Inflammatory macrophage treated with lipopolysaccharide for 1 hour (primary cell): Measurements from ENCODE around the gene TRAF3.
A peak's percentile ranks its signal among the peaks of the same experiment; 100 is the strongest.
"Not testable (repeated sequence)": the region's sequence is repeated elsewhere in the genome, so short reads cannot be mapped to it uniquely, and the experiment has no call there.

Experiments used
- DNase-seq, 2 donors: peaks; one replicate each; pipeline ENCODE4 v3.0.0-alpha.2; 2020 to 2022

TRAF3 gene

DNA sequence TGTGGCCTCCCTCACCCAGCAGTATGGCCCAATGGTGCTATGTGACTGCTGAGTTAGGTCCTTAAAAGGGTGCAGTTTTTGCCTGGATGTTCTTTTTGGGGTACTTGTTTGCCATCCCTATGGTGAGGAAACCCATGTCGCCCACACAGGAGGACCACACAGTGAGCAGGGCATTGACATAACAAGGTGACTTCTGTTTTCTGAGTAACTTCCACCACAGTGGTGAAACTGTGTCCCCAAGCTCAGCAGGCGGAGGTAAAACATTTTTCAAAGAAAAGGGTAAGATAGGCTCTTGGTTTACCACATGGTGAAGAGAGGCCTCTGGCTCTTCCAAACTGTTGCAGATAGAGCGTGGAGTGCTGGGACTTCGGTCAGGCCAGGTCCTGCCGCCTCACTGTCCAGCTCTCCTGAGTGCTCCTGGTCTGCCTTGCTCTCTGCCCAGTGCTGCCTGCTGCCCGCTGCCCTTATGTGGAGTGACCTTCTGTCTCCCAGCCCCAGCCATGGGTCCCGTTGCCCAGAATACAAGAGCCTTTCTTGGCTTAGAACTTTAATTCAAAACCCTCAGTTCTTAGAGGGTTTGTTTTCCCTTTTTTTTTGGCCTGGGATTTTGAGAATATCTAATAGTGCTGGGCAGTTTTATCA, 54.0 kb downstream of the TRAF3 start:
- DNase-seq = no peak

DNA sequence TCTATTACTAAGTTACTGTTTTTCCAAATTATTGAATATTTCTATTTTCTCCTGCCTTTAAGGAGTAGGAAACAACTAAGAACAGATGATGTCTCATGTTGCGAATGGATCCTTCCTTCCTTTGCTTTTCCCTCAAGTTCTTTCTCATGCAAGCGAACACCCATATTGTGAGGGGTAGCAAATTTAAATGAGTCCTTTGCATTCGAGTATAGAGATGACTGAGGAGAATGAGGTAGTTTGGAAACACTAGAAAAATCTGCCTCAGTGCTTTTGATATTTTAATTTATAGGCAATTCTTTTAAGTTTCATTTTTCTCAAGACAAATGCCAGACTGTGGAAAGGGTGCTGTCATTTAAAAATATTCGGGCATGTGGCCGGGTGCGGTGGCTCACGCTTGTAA, 56.1 kb downstream of the TRAF3 start:
- DNase-seq = no peak

DNA sequence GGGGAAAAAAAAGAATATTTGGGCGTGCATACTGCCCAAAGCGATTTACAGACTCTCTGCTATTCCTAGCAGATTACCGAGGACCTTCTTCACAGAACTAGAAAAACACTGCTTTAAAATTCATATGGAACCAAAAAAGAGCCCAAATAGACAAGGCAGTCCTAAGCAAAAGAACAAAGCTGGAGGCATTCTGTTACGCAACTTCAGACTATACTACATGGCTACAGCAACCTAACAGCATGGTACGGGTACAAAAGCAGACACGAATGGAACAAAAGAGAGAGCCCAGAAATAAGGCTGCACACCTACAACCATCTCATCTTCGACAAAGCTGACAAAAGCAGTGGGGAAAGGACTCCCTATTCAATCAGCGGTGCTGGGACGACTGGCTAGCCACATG, 56.7 kb downstream of the TRAF3 start:
- no peak for DNase-seq

- DNase-seq = no peak
Observed at GRCh38 chr14:102835959-102836358, 58.7 kb downstream of the TRAF3 start.

- not testable (repeated sequence) for DNase-seq
Observed at GRCh38 chr14:102837120-102837519, 59.9 kb downstream of the TRAF3 start.

DNA sequence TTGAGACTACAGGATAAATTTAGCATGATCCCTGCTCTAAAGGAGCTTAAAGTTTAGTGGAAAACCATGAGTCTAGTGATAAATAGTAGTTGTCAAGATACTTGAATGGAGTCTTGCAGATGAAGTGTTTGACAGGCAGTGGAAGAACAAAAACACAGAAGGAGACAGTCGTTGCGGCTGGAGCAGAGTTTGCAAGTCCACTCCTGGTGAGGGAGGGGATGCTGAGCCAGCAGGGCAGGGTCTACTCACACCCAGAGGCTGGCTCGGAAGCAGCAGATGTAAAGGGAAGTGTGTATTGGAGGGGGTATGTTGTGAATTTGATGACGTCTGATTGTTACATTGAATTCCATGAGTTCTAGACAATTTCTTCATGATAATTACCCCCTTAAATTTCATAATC, 61.3 kb downstream of the TRAF3 start:
- no peak for DNase-seq

GRCh38 chr14:102840115-102840514, 62.9 kb downstream of the TRAF3 start:
- DNase-seq = no peak

DNA sequence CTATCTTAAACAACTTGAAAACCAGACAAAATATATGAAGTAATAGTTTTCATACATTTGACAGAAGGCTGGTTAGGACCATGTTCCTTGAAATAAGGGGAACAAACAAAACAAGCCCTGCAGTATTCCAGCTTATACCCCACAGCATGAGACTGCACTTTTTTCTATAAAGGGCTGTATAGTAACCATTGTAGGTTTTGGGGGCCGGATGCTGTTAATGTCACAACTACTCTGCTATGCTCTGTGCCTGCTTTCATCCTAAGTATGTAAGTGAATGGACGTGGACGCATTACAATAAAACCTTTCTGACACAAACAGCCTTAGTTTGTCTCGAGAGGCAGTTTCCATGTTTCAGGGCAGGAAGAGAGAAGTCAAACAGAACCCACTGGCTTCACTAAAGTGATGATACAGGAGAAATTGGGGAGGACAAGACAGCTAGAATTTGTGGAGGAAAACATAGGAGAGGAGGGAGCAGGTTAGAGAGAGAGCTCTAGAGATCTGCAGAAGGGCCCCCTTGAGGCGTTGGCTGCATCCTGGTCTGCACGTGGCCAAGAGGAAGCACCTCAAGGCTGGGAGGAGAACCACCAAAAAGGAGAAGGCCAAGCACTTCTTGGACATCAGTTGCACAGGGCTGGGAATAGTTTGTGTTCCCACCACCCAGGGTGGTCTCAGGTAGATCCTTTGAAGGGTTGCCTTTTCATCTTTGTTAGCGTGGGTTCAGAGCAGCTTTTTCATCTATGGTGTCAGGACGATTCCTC, 63.7 kb downstream of the TRAF3 start:
- peak; percentile 14 to 18 for DNase-seq

- DNase-seq = no peak
Observed at GRCh38 chr14:102848830-102849525, 71.7 kb downstream of the TRAF3 start.

- peak; percentile 73 for DNase-seq
Observed at GRCh38 chr14:102849526-102850379, 72.5 kb downstream of the TRAF3 start.

DNA sequence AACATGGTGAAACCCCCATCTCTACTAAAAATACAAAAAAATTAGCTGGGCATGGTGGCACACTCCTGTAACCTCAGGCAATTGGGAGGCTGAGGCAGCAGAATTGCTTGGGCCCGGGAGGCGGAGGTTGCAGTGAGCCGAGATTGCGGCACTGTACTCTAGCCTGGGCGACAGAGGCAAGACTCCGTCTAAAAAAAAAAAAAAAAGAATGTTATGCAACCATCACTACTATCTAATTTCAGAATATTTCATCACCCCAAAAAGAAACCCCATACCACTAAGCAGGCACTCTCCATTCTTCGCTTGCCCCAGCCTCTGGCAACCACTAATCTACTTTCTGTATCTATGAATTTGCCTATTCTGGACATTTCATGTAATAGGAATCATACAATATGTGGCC, 76.4 kb downstream of the TRAF3 start:
- DNase-seq = peak; percentile 59 to 67

DNA sequence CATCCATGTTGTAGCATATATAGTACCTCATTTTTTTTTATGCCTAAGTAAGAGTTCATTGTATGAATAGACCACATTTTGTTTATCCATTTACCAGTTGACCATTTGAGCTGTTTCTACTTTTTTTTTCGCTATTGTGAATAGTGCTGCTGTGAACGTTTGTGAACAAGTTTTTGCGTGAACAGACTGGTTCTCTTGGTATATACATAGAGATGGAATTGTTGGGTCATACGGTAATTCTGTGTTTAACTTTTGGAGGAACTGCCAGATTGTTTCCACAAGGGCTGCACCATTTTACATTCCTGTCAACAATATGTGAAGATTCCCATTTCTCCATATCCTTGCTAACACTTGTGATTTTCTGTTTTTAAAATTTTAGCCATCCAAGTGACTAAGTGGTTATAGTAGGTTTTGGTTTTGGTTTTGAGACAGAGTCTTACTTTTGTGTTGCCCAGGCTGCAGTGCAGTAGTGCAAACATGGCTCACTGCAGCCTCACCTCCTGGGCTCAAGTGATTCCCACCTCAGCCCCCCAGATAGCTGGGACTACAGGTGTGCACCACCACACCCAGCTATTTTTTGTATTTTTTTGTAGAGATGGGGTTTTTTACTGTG, 76.9 kb downstream of the TRAF3 start:
- DNase-seq = peak in 1 of 2 donors; percentile 25

DNA sequence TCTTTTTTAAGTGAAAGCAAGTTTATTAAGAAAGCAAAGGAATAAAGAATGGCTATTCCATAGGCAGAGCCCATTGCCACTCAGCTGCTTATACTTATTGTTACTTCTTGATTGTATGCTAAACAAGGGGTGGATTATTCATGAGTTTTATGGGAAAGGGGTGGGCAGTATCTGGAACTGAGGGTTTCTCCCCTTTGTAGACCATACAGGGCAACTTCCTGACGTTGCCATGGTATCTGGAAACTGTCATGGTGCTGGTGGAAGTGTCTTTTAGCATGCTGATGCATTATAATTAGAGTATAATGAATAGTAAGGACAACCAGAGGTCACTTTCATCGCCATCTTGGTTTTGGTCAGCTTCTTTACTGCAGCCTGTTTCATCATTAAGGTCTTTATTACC, 78.9 kb downstream of the TRAF3 start:
- DNase-seq = no peak

- DNase-seq = no peak
Observed at GRCh38 chr14:102857444-102857843, 80.2 kb downstream of the TRAF3 start.

DNA sequence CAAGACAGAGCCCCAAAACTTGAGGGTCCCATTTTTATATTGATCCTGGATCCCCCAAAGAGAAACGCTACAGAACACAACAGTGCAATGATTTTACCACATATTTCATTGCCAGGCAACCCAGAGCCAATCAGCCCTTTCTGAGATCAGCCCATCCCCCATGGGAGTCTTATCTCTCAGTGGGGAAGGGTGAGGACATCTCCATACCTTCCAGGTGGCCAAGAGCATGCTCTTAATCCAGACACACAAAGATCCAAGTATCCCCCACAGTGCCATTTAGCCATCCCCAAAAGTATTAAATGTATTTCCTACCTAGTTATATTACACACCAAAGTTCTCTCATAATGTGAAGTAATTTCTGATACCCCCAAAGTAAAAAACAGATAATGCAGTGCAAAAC, 82.7 kb downstream of the TRAF3 start:
- DNase-seq = no peak

DNA sequence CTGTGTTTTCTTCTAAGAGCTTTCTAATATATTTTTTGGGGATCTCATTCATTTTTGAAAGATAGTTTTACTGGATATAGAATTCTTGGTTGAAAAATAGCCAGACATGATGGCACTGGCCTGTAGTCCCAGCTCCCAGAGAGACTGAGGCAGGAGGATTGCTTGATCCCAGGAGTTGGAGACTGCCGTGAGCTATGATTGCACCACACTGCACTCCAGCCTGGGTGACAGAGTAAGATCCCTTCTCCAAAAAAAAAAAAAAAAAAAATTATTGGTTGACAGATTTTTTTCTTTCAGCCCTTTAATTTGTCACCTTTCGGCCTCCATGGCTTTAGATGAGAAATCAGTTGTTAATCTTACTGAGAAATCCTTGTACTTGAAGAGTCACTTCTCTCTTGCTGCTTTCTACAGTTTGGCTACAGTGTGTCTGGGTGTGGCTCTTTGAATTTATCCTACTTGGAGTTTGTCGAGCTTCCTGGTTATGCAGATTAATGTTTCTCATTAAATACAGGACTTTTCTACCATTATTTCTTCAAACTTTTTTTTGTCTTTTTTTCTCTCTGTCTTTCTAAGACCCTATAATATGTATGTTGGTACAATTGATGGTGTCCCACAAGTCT, 85.0 kb downstream of the TRAF3 start:
- DNase-seq = no peak

- DNase-seq = no peak
Observed at GRCh38 chr14:102863381-102863780, 86.1 kb downstream of the TRAF3 start.

DNA sequence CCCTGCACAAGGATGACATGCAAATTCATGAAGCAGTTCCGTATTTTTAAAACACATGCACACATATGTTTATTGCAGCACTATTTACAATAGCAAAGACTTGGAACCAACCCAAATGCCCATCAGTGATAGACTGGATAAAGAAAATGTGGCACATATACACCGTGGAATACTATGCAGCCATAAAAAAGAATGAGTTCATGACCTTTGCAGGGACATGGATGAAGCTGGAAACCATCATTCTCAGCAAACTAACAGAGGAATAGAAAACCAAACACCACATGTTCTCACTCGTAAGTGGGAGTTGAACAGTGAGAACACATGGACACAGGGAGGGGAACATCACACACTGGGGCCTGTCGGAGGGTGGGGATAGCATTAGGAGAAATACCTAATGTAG, 88.7 kb downstream of the TRAF3 start:
- not testable (repeated sequence) for DNase-seq

- DNase-seq = no peak
Observed at GRCh38 chr14:102866982-102867761, 89.9 kb downstream of the TRAF3 start.

GRCh38 chr14:102867826-102868580, 90.8 kb downstream of the TRAF3 start:
- DNase-seq = no peak
